H9 (cell line): ENCODE results near the gene DNAH11. TPM values are rescaled to one million over a fixed set of nuclear protein-coding genes. Genes with fewer than 3 reads are reported as not detected.

Experiments
- DNase-seq: peaks from one replicate; pipeline ENCODE4 v3.0.0-alpha.2; 2017
- H2AFZ ChIP-seq: one replicate; pipeline ENCODE4 v1.6.1; 2013; ENCODE audit warnings: mild to moderate bottlenecking, low read length, control low read depth, moderate library complexity
- H2AK5ac ChIP-seq: 2 replicates; pipeline ENCODE4 v1.6.1; 2013; ENCODE audit warnings: low read length, control low read depth, mixed read lengths; ENCODE audit not compliant: insufficient read length
- H2BK120ac ChIP-seq: one replicate; pipeline ENCODE4 v1.6.1; 2013; ENCODE audit warnings: low read depth, mild to moderate bottlenecking, low read length, control low read depth, inconsistent platforms; ENCODE audit not compliant: poor library complexity, severe bottlenecking
- H2BK12ac ChIP-seq: 2 replicates; pipeline ENCODE4 v1.6.1; 2013; ENCODE audit warnings: low read length, control low read depth, mixed read lengths, low read depth; ENCODE audit not compliant: insufficient read length
- H2BK15ac ChIP-seq: 2 replicates; pipeline ENCODE4 v1.6.1; 2013; ENCODE audit warnings: low read depth, low read length, control low read depth
- H2BK20ac ChIP-seq: one replicate; pipeline ENCODE4 v1.6.1; 2013; ENCODE audit warnings: low read depth, mild to moderate bottlenecking, low read length, control low read depth, inconsistent platforms; ENCODE audit not compliant: poor library complexity, severe bottlenecking
- H2BK5ac ChIP-seq: 2 replicates; pipeline ENCODE4 v1.6.1; 2013; ENCODE audit warnings: low read length, control low read depth, mixed read lengths; ENCODE audit not compliant: insufficient read length
- H3K14ac ChIP-seq: 2 replicates; pipeline ENCODE4 v1.6.1; 2013; ENCODE audit warnings: low read length, control low read depth; ENCODE audit not compliant: insufficient read depth
- H3K18ac ChIP-seq: 2 replicates; pipeline ENCODE4 v1.6.1; 2013; ENCODE audit warnings: low read depth, mild to moderate bottlenecking, mixed read lengths, low read length, control low read depth; ENCODE audit not compliant: insufficient read length
- H3K23ac ChIP-seq: 2 replicates; pipeline ENCODE4 v1.6.1; 2013; ENCODE audit warnings: low read length, control low read depth, mixed read lengths, low read depth; ENCODE audit not compliant: insufficient read length
- H3K23me2 ChIP-seq: 2 replicates; pipeline ENCODE4 v1.6.1; 2013; ENCODE audit warnings: low read depth, mild to moderate bottlenecking, mixed read lengths, low read length, control low read depth; ENCODE audit not compliant: insufficient read length, poor library complexity, severe bottlenecking
- H3K27ac ChIP-seq: 2 replicates; pipeline ENCODE4 v1.5.1; 2013; ENCODE audit warnings: low read length, control low read depth, mixed read lengths, low read depth; ENCODE audit not compliant: insufficient read length
- H3K27me3 ChIP-seq: 2 replicates; pipeline ENCODE4 v1.6.1; 2013; ENCODE audit warnings: low read length, control low read depth, inconsistent platforms; ENCODE audit not compliant: insufficient read depth
- H3K4ac ChIP-seq: 2 replicates; pipeline ENCODE4 v1.6.1; 2013; ENCODE audit warnings: low read depth, mild to moderate bottlenecking, control low read depth, inconsistent platforms, low read length, moderate library complexity
- H3K4me1 ChIP-seq: 2 replicates; pipeline ENCODE4 v1.6.1; 2013; ENCODE audit warnings: low read length, control low read depth, inconsistent platforms; ENCODE audit not compliant: insufficient read depth
- H3K4me2 ChIP-seq: 2 replicates; pipeline ENCODE4 v1.6.1; 2013; ENCODE audit warnings: low read length, control low read depth, mixed read lengths; ENCODE audit not compliant: insufficient read length, insufficient read depth
- H3K56ac ChIP-seq: 2 replicates; pipeline ENCODE4 v1.6.1; 2013; ENCODE audit warnings: low read depth, mild to moderate bottlenecking, mixed read lengths, low read length, control low read depth; ENCODE audit not compliant: insufficient read length
- H3K79me1 ChIP-seq: 2 replicates; pipeline ENCODE4 v1.6.1; 2013; ENCODE audit warnings: low read depth, mild to moderate bottlenecking, moderate library complexity, low read length, control low read depth, inconsistent platforms; ENCODE audit not compliant: insufficient read depth, poor library complexity, severe bottlenecking
- H3K79me2 ChIP-seq: 2 replicates; pipeline ENCODE4 v1.6.1; 2013; ENCODE audit warnings: low read length, control low read depth, inconsistent platforms; ENCODE audit not compliant: insufficient read depth
- H3K9ac ChIP-seq: 2 replicates; pipeline ENCODE4 v1.6.1; 2013; ENCODE audit warnings: low read length, control low read depth, mixed read lengths; ENCODE audit not compliant: insufficient read length; ENCODE audit errors: extremely low read depth
- H3K9me3 ChIP-seq: one replicate; pipeline ENCODE4 v1.6.1; 2013; ENCODE audit warnings: low read depth, low read length, inconsistent platforms; ENCODE audit not compliant: control insufficient read depth
- H3T11ph ChIP-seq: one replicate; pipeline ENCODE4 v1.6.1; 2013; ENCODE audit warnings: mild to moderate bottlenecking, low read length, control low read depth, inconsistent platforms
- H4K20me1 ChIP-seq: one replicate; pipeline ENCODE4 v1.6.1; 2013; ENCODE audit not compliant: control insufficient read depth, insufficient read length, insufficient read depth
- H4K5ac ChIP-seq: 2 replicates; pipeline ENCODE4 v1.6.1; 2013; ENCODE audit warnings: low read depth, mild to moderate bottlenecking, mixed read lengths, low read length, control low read depth; ENCODE audit not compliant: insufficient read length
- H4K8ac ChIP-seq: replicated peaks from 2 replicates; pipeline ENCODE4 v1.6.1; 2013; ENCODE audit warnings: low read length, control low read depth, mixed read lengths, low read depth; ENCODE audit not compliant: insufficient read length
- H4K91ac ChIP-seq: 2 replicates; pipeline ENCODE4 v1.6.1; 2013; ENCODE audit warnings: low read depth, mild to moderate bottlenecking, moderate library complexity, mixed read lengths, low read length, control low read depth; ENCODE audit not compliant: insufficient read length
- H3K27ac Mint-ChIP-seq, 3 experiments: 2 replicates in 2 of 3; 3 replicates in 1 of 3; pipeline ENCODE4 v1.8.0; 2020 to 2021; ENCODE audit warnings: mixed read lengths in 3 of 3, mild to moderate bottlenecking in 1 of 3, moderate library complexity in 1 of 3
- H3K27me3 Mint-ChIP-seq: 2 replicates; pipeline ENCODE4 v1.8.0; 2021; ENCODE audit warnings: low read depth, mild to moderate bottlenecking, moderate library complexity, mixed read lengths
- H3K36me3 Mint-ChIP-seq, 3 experiments: 2 replicates in 2 of 3; 3 replicates in 1 of 3; pipeline ENCODE4 v1.8.0; 2020 to 2021; ENCODE audit warnings: low read depth in 3 of 3, mixed read lengths in 3 of 3; ENCODE audit not compliant: insufficient read depth in 1 of 3
- H3K4me1 Mint-ChIP-seq, 2 experiments: 2 replicates each; pipeline ENCODE4 v1.8.0; 2020; ENCODE audit warnings: mixed read lengths in 2 of 2
- H3K4me3 Mint-ChIP-seq, 2 experiments: 2 replicates in 1 of 2; 3 replicates in 1 of 2; pipeline ENCODE4 v1.8.0; 2020 to 2021; ENCODE audit warnings: mild to moderate bottlenecking in 2 of 2, mixed read lengths in 2 of 2, moderate library complexity in 1 of 2
- H3K9me3 Mint-ChIP-seq, 2 experiments: 2 replicates in 1 of 2; 3 replicates in 1 of 2; pipeline ENCODE4 v1.8.0; 2020; ENCODE audit warnings: mild to moderate bottlenecking in 2 of 2, mixed read lengths in 2 of 2, moderate library complexity in 1 of 2
- CTCF ChIP-seq: fragments of 200-600 bp; sonication (generic); conservative IDR thresholded peaks from 3 replicates; pipeline ENCODE4 v1.8.0; 2021; ENCODE audit warnings: antibody characterized with exemption, mild to moderate bottlenecking
- WGBS: extraction: QIAGEN DNeasy Blood & Tissue Kit; methylation state at CpG from one replicate; pipeline ENCODE4 v1.1.7; 2013; ENCODE audit warnings: missing lambda C conversion rate, low lambda C conversion rate, mixed read lengths; ENCODE audit not compliant: insufficient read length; ENCODE audit errors: extremely low coverage; 5-methylcytosine and 5-hydroxymethylcytosine counted together
- total RNA-seq: library from RNA; stranded (reverse); gene quantifications from 2 replicates; pipeline ENCODE4 v1.2.1, GENCODE V29; 2021

DNAH11 gene
- total RNA-seq, 1 experiment from 2014 or later: 2.5 TPM

- Mint-ChIP-seq H3K36me3 (peaks cover 0 to 5% (median 0%) of the 10 kb centered on the region in 3 experiments; a peak in 1 of 7 replicates), H3K4me1 (peaks cover 14 to 15% of the 10 kb centered on the region in 2 experiments), H3K27me3 (no peaks in the 10 kb centered on the region), H3K4me3 (no peak overlapping the region), H3K27ac (no peak overlapping the region), H3K9me3 (no peaks in the 10 kb centered on the region)
- H3K27me3 ChIP-seq: no peaks in the 10 kb centered on the region
- H3K4me2 ChIP-seq: no peak overlapping the region
- H2BK120ac ChIP-seq: no peak overlapping the region
- no peak overlapping the region for H4K5ac ChIP-seq
- H2BK15ac ChIP-seq: no peak overlapping the region
- H2AFZ ChIP-seq: no peak overlapping the region
- no peak overlapping the region for H2AK5ac ChIP-seq
- no peaks in the 10 kb centered on the region for H3K9me3 ChIP-seq
- no peaks in the 10 kb centered on the region for H3K79me1 ChIP-seq
- no peak overlapping the region for H4K91ac ChIP-seq
- H3K23me2 ChIP-seq: no peaks in the 10 kb centered on the region
- no peak overlapping the region for H3K23ac ChIP-seq
- H3K18ac ChIP-seq: no peak overlapping the region
- H3K79me2 ChIP-seq: no peaks in the 10 kb centered on the region
- no peak overlapping the region for H3T11ph ChIP-seq
- no peak overlapping the region for H2BK12ac ChIP-seq
- H3K4ac ChIP-seq: no peak overlapping the region
- H4K20me1 ChIP-seq: no peaks in the 10 kb centered on the region
- no peak for TF ChIP-seq CTCF
- no peak overlapping the region for H3K14ac ChIP-seq
- H3K4me1 ChIP-seq: peaks cover 6% of the 10 kb centered on the region; the same call in 1 of the 2 replicates
- H2BK5ac ChIP-seq: no peak overlapping the region
- WGBS: no CpG with 5 or more reads among the region's 3 CpGs
- no peak overlapping the region for H3K9ac ChIP-seq
- no peak for DNase-seq
- no peak overlapping the region for H2BK20ac ChIP-seq
- H3K27ac ChIP-seq: no peak overlapping the region
- H4K8ac ChIP-seq: no peak overlapping the region
- H3K56ac ChIP-seq: no peak overlapping the region
These were observed 96.5 kb downstream of the DNAH11 start for GRCh38 chr7:21639206-21639868.
